Keratinocyte (primary cell): ENCODE data around the gene KLHDC4. TPM values are rescaled to one million over a fixed set of nuclear protein-coding genes. Genes with fewer than 3 reads are reported as not detected.

Experiments
- DNase-seq: peaks from one replicate; pipeline ENCODE4 v3.0.0-alpha.2; 2011; ENCODE audit warnings: low read depth, missing footprints, low spot score
- FAIRE-seq: peaks from 2 replicates; lab custom pipeline; 2011; peaks lifted over from hg19 to GRCh38; lab: Jason Lieb, UNC
- H2AFZ ChIP-seq: 2 replicates; pipeline ENCODE4 v1.6.0; 2012; ENCODE audit warnings: low read length, control low read depth, inconsistent platforms; ENCODE audit not compliant: control insufficient read depth
- H3K27ac ChIP-seq: 2 replicates; pipeline ENCODE4 v1.5.1; 2011; ENCODE audit warnings: low read length; ENCODE audit not compliant: control insufficient read depth, insufficient read depth
- H3K27me3 ChIP-seq: 3 replicates; pipeline ENCODE4 v1.6.0; 2011; ENCODE audit warnings: low read length; ENCODE audit not compliant: control insufficient read depth, insufficient read depth; ENCODE audit errors: extremely low read depth
- H3K36me3 ChIP-seq, 2 experiments: 2 replicates in 1 of 2; 3 replicates in 1 of 2; pipeline ENCODE4 v1.5.1; 2011; ENCODE audit warnings: low read length in 2 of 2, mild to moderate bottlenecking in 1 of 2; ENCODE audit not compliant: control insufficient read depth in 2 of 2, insufficient read depth in 2 of 2; ENCODE audit errors: extremely low read depth in 1 of 2
- H3K4me1 ChIP-seq: 3 replicates; pipeline ENCODE4 v1.5.1; 2011; ENCODE audit warnings: low read length; ENCODE audit not compliant: control insufficient read depth, insufficient read depth; ENCODE audit errors: extremely low read depth
- H3K4me2 ChIP-seq: 3 replicates; pipeline ENCODE4 v1.6.0; 2011; ENCODE audit warnings: low read depth, low read length; ENCODE audit not compliant: control insufficient read depth, insufficient read depth; ENCODE audit errors: extremely low read depth
- H3K4me3 ChIP-seq, 3 experiments: fragments of 200-600 bp in 1 of 3; sonication (generic) in 1 of 3; 2 replicates in 2 of 3; 3 replicates in 1 of 3; pipeline ENCODE4 v1.5.1; 2011 to 2016; ENCODE audit warnings: low read length in 3 of 3, mild to moderate bottlenecking in 3 of 3, control low read depth in 2 of 3, inconsistent platforms in 1 of 3, low read depth in 1 of 3, mixed read lengths in 1 of 3, mixed run types in 1 of 3, moderate library complexity in 1 of 3; ENCODE audit not compliant: control insufficient read depth in 2 of 3, insufficient read depth in 2 of 3; ENCODE audit errors: extremely low read depth in 1 of 3
- H3K79me2 ChIP-seq: 2 replicates; pipeline ENCODE4 v1.6.0; 2012; ENCODE audit warnings: low read length; ENCODE audit not compliant: control insufficient read depth, insufficient read depth
- H3K9ac ChIP-seq: 3 replicates; pipeline ENCODE4 v1.6.0; 2011; ENCODE audit warnings: low read length; ENCODE audit not compliant: control insufficient read depth, insufficient read depth; ENCODE audit errors: extremely low read depth
- H3K9me1 ChIP-seq: 3 replicates; pipeline ENCODE4 v1.6.0; 2011; ENCODE audit warnings: low read length; ENCODE audit not compliant: control insufficient read depth, insufficient read depth; ENCODE audit errors: extremely low read depth
- H3K9me3 ChIP-seq: 2 replicates; pipeline ENCODE4 v1.5.1; 2012; ENCODE audit warnings: low read depth, low read length; ENCODE audit not compliant: control insufficient read depth
- H4K20me1 ChIP-seq: 3 replicates; pipeline ENCODE4 v1.6.0; 2011; ENCODE audit warnings: low read length; ENCODE audit not compliant: control insufficient read depth, insufficient read depth; ENCODE audit errors: extremely low read depth
- CTCF ChIP-seq, 3 experiments: IDR thresholded peaks in 1 of 3; conservative IDR thresholded peaks in 1 of 3; optimal IDR thresholded peaks in 1 of 3; 2 replicates in 2 of 3; 3 replicates in 1 of 3; pipeline versions ENCODE3 to v1.5.1; 2011; ENCODE audit warnings: low read length in 3 of 3, mild to moderate bottlenecking in 3 of 3, moderate library complexity in 2 of 3, control low read depth in 1 of 3, inconsistent platforms in 1 of 3; ENCODE audit not compliant: insufficient read depth in 2 of 3; ENCODE audit errors: extremely low read depth in 1 of 3
- EZH2 ChIP-seq: IDR thresholded peaks from one replicate; pipeline ENCODE4 v1.6.1; 2012; ENCODE audit warnings: inconsistent platforms, mild to moderate bottlenecking, low read length, moderate library complexity
- dilution Hi-C: fragments of 300-500 bp; cut with MboI; formaldehyde crosslinking; loops from one replicate; pipeline ENCODE4 v1.7.0; 2020; ENCODE audit warnings: low sequenced_read_pairs; ENCODE audit not compliant: extremely low pct_ligation_motif_present
- polyA plus RNA-seq, 5 experiments: library from polyadenylated mRNA; depleted of rRNA in 3 of 5; stranded (reverse) in 3 of 5; stranded (forward) in 1 of 5; unstranded in 1 of 5; fragments of >200 nt; gene quantifications; 1 replicate in 1 of 5; 2 replicates in 3 of 5; 3 replicates in 1 of 5; pipeline versions ENCODE4 v1.2.1 to v1.2.3, GENCODE V29; 2011 to 2012; ENCODE audit warnings: missing spikeins in 2 of 5, low read depth in 1 of 5, low replicate concordance in 1 of 5

The KLHDC4 gene
- polyA plus RNA-seq, 1 donor (not counting 4 experiments of a cell fraction or from before 2014, with no cell fraction given), result 13.4 TPM

- peaks cover 9 to 15% of the 10 kb centered on the region in 2 experiments for H3K36me3 ChIP-seq
Measured at GRCh38 chr16:87707097-87707496, 58.7 kb downstream of the KLHDC4 start.

GRCh38 chr16:87706278-87707000 lies 59.3 kb downstream of the KLHDC4 start:
- Histone ChIP-seq H2AFZ (no peak overlapping the region), H3K9me3 (no peaks in the 10 kb centered on the region)

More at GRCh38 chr16:87707097-87707496, 58.7 kb downstream of the KLHDC4 start:
- Histone ChIP-seq H3K4me3 (no peak overlapping the region), H2AFZ (no peak overlapping the region), H3K4me2 (no peak overlapping the region), H3K27ac (no peak overlapping the region), H3K9ac (no peak overlapping the region), H3K27me3 (no peaks in the 10 kb centered on the region), H3K4me1 (no peaks in the 10 kb centered on the region), H3K9me3 (no peaks in the 10 kb centered on the region), H3K79me2 (no peaks in the 10 kb centered on the region), H3K9me1 (no peaks in the 10 kb centered on the region), H4K20me1 (no peaks in the 10 kb centered on the region)
- DNase-seq, result no peak
- TF ChIP-seq EZH2 (no peak), CTCF (optimal IDR thresholded peaks at IDR 0.05 in 1 of 3, IDR thresholded peaks at IDR 0.05 in 1 of 3, conservative IDR thresholded peaks at IDR 0.05 in 1 of 3; ENCODE audit: extremely low read depth in 1 of 3, insufficient read depth in 2 of 3, low read length in 3 of 3) (no peak)
- dilution Hi-C loops, result no loop called here
- FAIRE-seq, result no peak

More at GRCh38 chr16:87706278-87707000, 59.3 kb downstream of the KLHDC4 start:
- Histone ChIP-seq H3K4me3 (no peak overlapping the region), H3K36me3 (peaks cover 13 to 17% of the 10 kb centered on the region in 2 experiments), H4K20me1 (no peaks in the 10 kb centered on the region), H3K9ac (no peak overlapping the region), H3K27me3 (no peaks in the 10 kb centered on the region), H3K9me1 (no peaks in the 10 kb centered on the region), H3K4me1 (no peaks in the 10 kb centered on the region), H3K79me2 (no peaks in the 10 kb centered on the region), H3K4me2 (no peak overlapping the region), H3K27ac (no peak overlapping the region)
- FAIRE-seq, result no peak
- no peak for DNase-seq
- dilution Hi-C loops, result no loop called here
- TF ChIP-seq EZH2 (no peak), CTCF (optimal IDR thresholded peaks at IDR 0.05 in 1 of 3, IDR thresholded peaks at IDR 0.05 in 1 of 3, conservative IDR thresholded peaks at IDR 0.05 in 1 of 3; ENCODE audit: extremely low read depth in 1 of 3, insufficient read depth in 2 of 3, low read length in 3 of 3) (no peak)
